ENCODE measurements around the gene ASB6.

The ASB6 gene

GRCh38 chr9:129613520-129614175 lies 28.3 kb downstream of the ASB6 start:
- in situ Hi-C loops (cut with HindIII; ENCODE audit: low pct_ligation_motif_present, low pct_unique_long_range_greater_than_20kb, low sequenced_read_pairs) = no loop called here
- peak; percentile 26 for DNase-seq

- in situ Hi-C loops (cut with HindIII; ENCODE audit: low pct_ligation_motif_present, low pct_unique_long_range_greater_than_20kb, low sequenced_read_pairs) = no loop called here
- DNase-seq = no peak
Observed at GRCh38 chr9:129612815-129613519, 29.0 kb downstream of the ASB6 start.

- no peak for DNase-seq
- in situ Hi-C loops (cut with HindIII; ENCODE audit: low pct_ligation_motif_present, low pct_unique_long_range_greater_than_20kb, low sequenced_read_pairs) = no loop called here
Observed at GRCh38 chr9:129612123-129612522, 29.8 kb downstream of the ASB6 start.

- in situ Hi-C loops (cut with HindIII; ENCODE audit: low pct_ligation_motif_present, low pct_unique_long_range_greater_than_20kb, low sequenced_read_pairs) = no loop called here
- DNase-seq = no peak
Observed at GRCh38 chr9:129611307-129611800, 30.6 kb downstream of the ASB6 start.

- in situ Hi-C loops (cut with HindIII; ENCODE audit: low pct_ligation_motif_present, low pct_unique_long_range_greater_than_20kb, low sequenced_read_pairs) = no loop called here
- peak; percentile 62 for DNase-seq
Observed at GRCh38 chr9:129610473-129611306, 31.3 kb downstream of the ASB6 start.

- in situ Hi-C loops (cut with HindIII; ENCODE audit: low pct_ligation_motif_present, low pct_unique_long_range_greater_than_20kb, low sequenced_read_pairs) = no loop called here
Observed at GRCh38 chr9:129610213-129610472, 31.8 kb downstream of the ASB6 start.

GRCh38 chr9:129609486-129610212 lies 32.3 kb downstream of the ASB6 start:
- DNase-seq = peak; percentile 19
- in situ Hi-C loops (cut with HindIII; ENCODE audit: low pct_ligation_motif_present, low pct_unique_long_range_greater_than_20kb, low sequenced_read_pairs) = no loop called here

More at GRCh38 chr9:129610213-129610472, 31.8 kb downstream of the ASB6 start:
- no peak for DNase-seq

GRCh38 chr9:129608561-129609481 lies 33.1 kb downstream of the ASB6 start:
- in situ Hi-C loops (cut with HindIII; ENCODE audit: low pct_ligation_motif_present, low pct_unique_long_range_greater_than_20kb, low sequenced_read_pairs) = no loop called here

GRCh38 chr9:129607027-129607387 lies 34.9 kb downstream of the ASB6 start:
- in situ Hi-C loops (cut with HindIII; ENCODE audit: low pct_ligation_motif_present, low pct_unique_long_range_greater_than_20kb, low sequenced_read_pairs) = no loop called here

More at GRCh38 chr9:129608561-129609481, 33.1 kb downstream of the ASB6 start:
- no peak for DNase-seq

GRCh38 chr9:129606161-129607026 lies 35.6 kb downstream of the ASB6 start:
- no peak for DNase-seq
- in situ Hi-C loops (cut with HindIII; ENCODE audit: low pct_ligation_motif_present, low pct_unique_long_range_greater_than_20kb, low sequenced_read_pairs) = no loop called here

More at GRCh38 chr9:129607027-129607387, 34.9 kb downstream of the ASB6 start:
- no peak for DNase-seq

GRCh38 chr9:129604766-129605163 lies 37.2 kb downstream of the ASB6 start:
- in situ Hi-C loops (cut with HindIII; ENCODE audit: low pct_ligation_motif_present, low pct_unique_long_range_greater_than_20kb, low sequenced_read_pairs) = no loop called here
- DNase-seq = no peak

- no peak for DNase-seq
- in situ Hi-C loops (cut with HindIII; ENCODE audit: low pct_ligation_motif_present, low pct_unique_long_range_greater_than_20kb, low sequenced_read_pairs) = no loop called here
Observed at GRCh38 chr9:129604056-129604765, 37.7 kb downstream of the ASB6 start.

- no peak for DNase-seq
Observed at GRCh38 chr9:129602598-129603415, 39.1 kb downstream of the ASB6 start.

GRCh38 chr9:129601082-129601674 lies 40.8 kb downstream of the ASB6 start:
- in situ Hi-C loops (cut with HindIII; ENCODE audit: low pct_ligation_motif_present, low pct_unique_long_range_greater_than_20kb, low sequenced_read_pairs) = no loop called here
- no peak for DNase-seq

More at GRCh38 chr9:129602598-129603415, 39.1 kb downstream of the ASB6 start:
- in situ Hi-C loops (cut with HindIII; ENCODE audit: low pct_ligation_motif_present, low pct_unique_long_range_greater_than_20kb, low sequenced_read_pairs) = no loop called here

- in situ Hi-C loops (cut with HindIII; ENCODE audit: low pct_ligation_motif_present, low pct_unique_long_range_greater_than_20kb, low sequenced_read_pairs) = no loop called here
- no peak for DNase-seq
Observed at GRCh38 chr9:129598089-129598596, 43.8 kb downstream of the ASB6 start.

All from ACHN (cell line).